ENCODE results near the gene RER1.

Gene RER1

GRCh38 chr1:2408456-2408855 lies 16.8 kb downstream of the RER1 start:
- DNase-seq: no peak

- DNase-seq: no peak
Measured at GRCh38 chr1:2408859-2409276, 17.2 kb downstream of the RER1 start.

GRCh38 chr1:2409745-2410144 lies 18.1 kb downstream of the RER1 start:
- no peak for DNase-seq

- no peak for DNase-seq
Measured at GRCh38 chr1:2411801-2412394, 20.3 kb downstream of the RER1 start.

GRCh38 chr1:2412395-2412772 lies 20.7 kb downstream of the RER1 start, which contains the start of gene PEX10:
Gene PEX10 (minus strand): TSS chr1:2412564. CDS start chr1:2412502, 62 bp downstream.
- DNase-seq: peak; percentile 96

GRCh38 chr1:2412773-2413494 lies 21.3 kb downstream of the RER1 start:
- no peak for DNase-seq

- DNase-seq: no peak
Measured at GRCh38 chr1:2413495-2414296, 22.1 kb downstream of the RER1 start.

- peak; percentile 81 for DNase-seq
Measured at GRCh38 chr1:2414297-2414958, 22.8 kb downstream of the RER1 start.

- no peak for DNase-seq
Measured at GRCh38 chr1:2415337-2415736, 23.7 kb downstream of the RER1 start.

- peak; percentile 59 for DNase-seq
Measured at GRCh38 chr1:2415801-2416208, 24.2 kb downstream of the RER1 start.

- DNase-seq: peak; percentile 28
Measured at GRCh38 chr1:2416403-2416802, 24.8 kb downstream of the RER1 start.

- no peak for DNase-seq
Measured at GRCh38 chr1:2417083-2417832, 25.6 kb downstream of the RER1 start.

- DNase-seq: no peak
Measured at GRCh38 chr1:2417833-2418225, 26.2 kb downstream of the RER1 start.

GRCh38 chr1:2418791-2419320 lies 27.2 kb downstream of the RER1 start:
- DNase-seq: no peak

- no peak for DNase-seq
Measured at GRCh38 chr1:2419416-2419815, 27.8 kb downstream of the RER1 start.

GRCh38 chr1:2422523-2422922 lies 30.9 kb downstream of the RER1 start:
- no peak for DNase-seq

GRCh38 chr1:2425892-2426291 lies 34.3 kb downstream of the RER1 start:
- no peak for DNase-seq

- DNase-seq: no peak
Measured at GRCh38 chr1:2426540-2426939, 34.9 kb downstream of the RER1 start.

GRCh38 chr1:2427051-2427450 lies 35.4 kb downstream of the RER1 start:
- DNase-seq: no peak

GRCh38 chr1:2427976-2428375 lies 36.3 kb downstream of the RER1 start:
- DNase-seq: no peak

- DNase-seq: no peak
Measured at GRCh38 chr1:2428490-2428889, 36.8 kb downstream of the RER1 start.

Measured in CD4-positive, alpha-beta T cell treated with Interleukin-4 for 4 hours (primary cell).